HG02642 (cell line): ENCODE data around the gene CTDSP2.

Source experiments
- ATAC-seq: cut with Tn5 transposase; IDR thresholded peaks from one replicate; pipeline ENCODE4 v1.9.1; 2021; ENCODE audit warnings: mild to moderate bottlenecking; ENCODE audit not compliant: unreplicated experiment, poor library complexity

CTDSP2 gene

DNA sequence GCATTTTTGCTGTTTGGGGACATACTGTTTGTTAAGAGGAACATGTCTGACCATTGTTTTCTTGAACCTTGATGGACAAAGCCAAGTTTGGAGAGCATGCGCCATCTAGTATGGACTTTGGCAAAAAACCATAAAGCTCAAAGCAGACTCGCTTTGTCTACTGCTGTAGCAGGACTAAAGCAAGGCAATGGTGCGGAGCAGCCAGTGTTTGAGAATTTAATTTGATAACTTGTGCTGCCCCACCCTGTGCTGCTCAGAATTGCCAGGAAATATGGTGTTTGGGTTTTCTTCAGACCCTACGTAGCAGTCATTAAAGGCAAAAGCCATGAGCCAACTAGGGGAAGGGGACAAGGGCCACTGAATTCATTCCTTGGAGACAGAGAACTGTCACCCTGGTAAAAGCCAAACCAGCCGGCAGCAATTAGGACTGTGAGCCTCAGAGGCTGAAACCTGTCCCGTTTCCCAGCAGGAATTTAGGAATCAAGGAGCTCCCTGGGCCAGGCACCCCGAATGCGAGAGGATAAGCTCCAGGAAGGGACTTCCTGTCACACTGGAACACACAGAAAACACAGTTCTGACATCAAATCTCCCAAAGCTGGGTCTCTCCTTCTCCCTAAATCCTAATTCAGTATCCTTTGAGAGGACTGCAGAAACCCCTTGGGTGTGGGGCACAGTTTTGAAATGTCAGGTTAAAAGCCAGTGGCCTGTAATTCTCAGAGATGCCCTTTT lies 29.1 kb downstream of the CTDSP2 start:
- ATAC-seq: no peak

- no peak for ATAC-seq
Measured at GRCh38 chr12:57816855-57817151, 29.7 kb downstream of the CTDSP2 start.

DNA sequence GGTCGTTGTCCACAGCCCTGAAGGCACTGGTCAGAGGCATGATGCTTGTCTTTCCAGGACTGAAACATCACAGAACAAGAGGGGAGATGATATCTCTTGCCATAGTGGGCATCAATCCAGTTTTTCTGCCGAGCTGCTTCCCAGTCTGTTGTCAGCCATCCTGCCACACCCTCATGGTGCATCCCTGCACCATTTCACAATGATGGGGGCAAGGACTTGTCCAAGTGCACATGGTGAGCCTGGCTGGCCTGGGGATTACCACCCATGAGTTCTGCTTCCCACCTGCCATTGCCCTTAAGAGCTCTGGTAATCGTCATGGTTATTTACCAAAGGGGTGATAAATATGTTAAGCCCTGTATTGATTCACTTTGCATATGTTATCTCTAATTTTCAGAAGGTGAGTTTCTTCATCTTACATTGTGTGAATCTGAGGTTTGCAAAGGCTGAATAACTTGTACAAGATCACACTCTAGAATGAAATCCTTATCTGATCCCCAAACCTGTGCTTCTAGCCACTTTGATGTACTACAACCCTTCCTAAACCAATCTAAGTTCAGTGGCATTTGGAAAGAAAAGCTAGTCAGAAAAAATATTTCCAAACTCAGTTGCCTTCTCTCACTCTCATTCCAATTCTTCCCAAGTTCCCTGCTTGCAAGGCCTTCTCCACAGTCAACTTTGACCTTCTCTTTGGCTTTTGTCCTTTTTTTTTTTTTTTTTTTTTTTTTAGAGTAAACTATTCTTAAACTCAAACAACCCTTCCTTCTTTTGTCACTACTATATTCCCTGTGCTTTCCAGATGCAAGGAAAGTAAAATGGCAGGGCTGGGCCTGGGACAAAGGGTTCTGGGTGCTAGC lies 30.3 kb downstream of the CTDSP2 start:
- no peak for ATAC-seq

DNA sequence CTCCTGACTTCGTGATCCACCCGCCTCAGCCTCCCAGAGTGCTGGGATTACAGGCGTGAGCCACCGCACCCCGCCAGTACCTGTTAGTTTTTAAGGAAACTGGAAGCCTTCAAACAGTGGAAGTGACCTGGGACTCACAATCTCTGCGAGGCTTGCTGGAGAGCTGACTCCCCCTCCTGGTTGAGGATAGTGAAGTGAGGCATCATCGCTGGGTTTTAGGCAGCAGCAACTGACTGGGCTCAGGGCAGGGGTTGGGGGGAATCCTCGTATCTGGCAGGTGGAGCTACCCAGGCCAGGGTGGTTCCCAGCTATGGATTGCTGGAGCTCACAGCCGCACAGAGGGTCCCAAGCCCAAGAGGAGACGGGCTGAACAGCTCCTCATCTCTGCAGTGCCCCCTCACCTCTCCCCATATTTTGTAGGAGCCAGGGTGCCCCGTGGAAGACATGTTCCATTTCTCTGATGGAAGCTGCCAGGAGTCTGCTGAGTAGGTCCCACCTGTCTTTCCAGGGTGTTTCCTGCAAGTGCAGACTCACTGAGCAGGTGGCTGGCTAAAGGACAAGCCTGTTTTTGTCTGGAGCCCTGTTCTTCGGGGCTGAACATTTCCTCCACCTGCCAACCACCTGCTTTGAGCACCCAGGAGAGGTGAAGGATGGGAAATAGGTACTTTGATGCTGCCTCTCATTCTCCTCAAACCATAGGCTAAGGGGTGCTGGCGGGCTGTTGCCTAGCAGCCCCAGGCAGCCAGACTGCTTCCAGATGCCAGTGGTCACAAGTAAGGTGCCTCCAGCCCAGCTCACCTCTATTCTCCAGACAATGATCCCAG lies 31.1 kb downstream of the CTDSP2 start:
- no peak for ATAC-seq

DNA sequence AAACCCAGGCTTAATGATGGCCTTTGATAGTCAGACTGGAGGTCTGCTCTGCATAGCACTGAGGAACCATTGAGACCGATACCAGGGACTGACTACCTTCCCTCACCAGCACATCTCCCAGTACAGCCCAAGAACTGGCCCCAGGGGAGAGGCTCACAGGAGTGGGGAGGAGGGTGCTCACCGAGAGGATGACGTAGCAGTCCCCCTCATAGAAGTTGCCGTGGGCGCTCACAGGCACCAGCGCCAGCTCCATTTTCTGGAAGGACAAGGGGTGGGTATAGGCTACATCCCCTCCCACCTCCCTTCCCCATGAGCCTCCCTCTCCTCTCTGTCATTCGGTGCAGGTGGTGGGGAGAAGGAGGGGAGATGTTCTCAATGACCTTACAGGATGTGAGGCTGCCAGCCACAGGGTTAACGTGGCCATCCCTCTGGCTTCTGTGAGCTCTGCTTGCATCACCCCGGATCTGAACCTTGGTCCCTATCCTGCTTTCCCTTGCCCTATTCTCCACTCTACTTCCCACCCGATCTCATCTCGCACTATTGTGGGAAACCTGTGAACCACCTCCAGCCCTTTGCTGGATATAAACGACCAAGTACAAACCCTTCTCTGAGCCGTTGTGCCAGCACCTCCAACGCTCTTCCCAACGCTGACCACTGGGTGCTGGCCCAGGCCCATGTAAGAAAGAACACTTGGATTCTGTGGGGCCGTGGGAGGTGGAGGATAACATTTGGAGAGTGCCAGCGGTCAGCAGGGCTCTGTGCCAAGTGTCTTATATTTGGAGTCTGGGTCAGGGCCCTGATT lies 32.4 kb downstream of the CTDSP2 start:
- no peak for ATAC-seq

DNA sequence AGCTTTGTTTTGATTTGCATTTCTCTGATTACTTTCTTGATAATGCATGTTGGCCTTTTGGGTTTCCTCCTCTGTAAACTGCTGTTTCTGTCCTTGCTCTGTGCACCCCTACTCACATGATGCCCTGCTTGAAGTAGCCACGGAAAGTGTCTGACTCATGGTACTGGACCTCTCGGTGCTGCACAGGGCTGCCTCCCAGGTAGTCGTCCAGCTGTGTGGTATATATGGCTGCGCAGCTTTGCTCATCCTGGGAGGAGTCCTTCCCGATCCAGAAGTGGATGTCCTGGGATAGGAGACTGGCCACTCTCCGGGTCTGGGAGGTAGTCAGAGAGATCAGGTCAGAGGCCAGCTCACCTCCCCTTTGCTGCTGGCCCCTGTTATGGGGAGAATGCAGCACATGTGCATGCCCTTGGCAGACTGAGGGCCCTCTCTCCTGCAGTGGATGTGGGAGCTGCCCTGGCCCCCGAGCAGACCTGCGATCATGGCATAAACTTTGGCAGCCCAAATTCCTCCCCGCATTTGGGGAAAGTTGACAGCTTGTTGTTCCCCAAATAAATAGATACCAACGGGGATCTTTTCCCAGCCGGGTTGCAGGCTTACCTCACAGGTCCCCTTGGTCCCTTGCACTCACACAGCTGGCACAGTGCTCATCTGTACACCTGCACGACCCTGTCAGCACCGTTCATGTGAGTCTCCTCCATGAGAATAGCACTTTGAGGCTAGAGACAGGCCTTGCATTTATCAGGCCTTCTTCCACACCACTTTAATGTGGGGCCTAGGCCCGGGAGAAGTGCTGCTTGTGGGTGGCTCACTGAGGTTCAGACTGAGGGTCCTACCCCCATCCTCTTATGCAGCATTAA lies 33.2 kb downstream of the CTDSP2 start:
- no peak for ATAC-seq

DNA sequence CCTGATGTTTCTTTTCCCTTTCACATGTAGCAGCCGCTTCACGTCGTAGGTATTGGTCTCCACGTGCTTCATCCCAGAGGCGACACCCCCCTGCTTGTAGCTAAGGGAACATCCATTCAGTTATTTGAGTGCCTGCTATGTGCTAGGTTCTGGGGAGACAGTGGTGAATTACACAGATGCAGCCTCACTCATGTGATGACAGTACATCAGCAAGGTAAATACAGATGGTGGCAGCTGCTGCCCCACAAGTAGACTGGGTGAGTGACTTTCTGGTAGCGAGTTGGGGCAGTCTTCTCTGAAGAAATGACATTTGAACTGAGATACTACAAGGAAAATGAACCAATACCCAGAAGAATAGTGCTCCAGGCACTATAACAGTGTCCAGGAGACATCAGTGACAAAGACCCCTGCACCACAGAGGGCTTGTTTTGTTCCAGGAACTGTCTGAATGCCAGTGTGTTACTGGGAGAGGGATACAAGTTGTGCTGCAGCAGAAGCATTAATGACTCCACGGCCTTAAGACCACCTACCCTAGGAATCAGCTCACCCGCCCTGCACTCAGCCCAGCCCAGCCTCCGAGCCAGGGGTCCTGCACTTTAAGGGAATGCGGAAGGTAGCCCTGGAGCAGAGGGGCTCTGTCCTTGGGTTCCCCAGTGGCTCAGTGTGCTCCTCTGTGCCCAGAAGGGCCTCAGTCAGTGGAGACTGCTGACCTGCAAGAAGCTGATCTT lies 35.3 kb downstream of the CTDSP2 start:
- ATAC-seq: no peak

- no peak for ATAC-seq
Measured at GRCh38 chr12:57810450-57810849, 36.1 kb downstream of the CTDSP2 start.

GRCh38 chr12:57809425-57809824 lies 37.1 kb downstream of the CTDSP2 start:
- no peak for ATAC-seq

DNA sequence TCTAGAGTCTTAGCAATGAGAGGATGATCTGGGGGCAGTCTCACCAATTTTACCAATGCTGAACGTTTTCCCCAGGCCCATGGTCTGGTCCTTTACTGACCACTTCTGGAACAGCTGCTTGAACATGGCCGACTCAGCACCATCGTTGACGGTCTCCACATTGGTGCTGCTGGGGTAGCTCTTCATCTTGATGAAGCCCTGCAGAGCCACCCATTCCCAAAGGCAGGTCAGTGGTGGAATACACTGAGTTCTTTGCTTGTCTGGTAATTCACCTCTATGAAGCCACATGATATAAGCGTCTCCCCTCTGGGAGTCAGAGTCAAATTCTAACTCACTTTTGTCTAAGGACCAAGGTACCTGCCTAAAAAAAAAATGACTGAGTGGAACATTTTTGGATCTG lies 38.2 kb downstream of the CTDSP2 start:
- no peak for ATAC-seq

DNA sequence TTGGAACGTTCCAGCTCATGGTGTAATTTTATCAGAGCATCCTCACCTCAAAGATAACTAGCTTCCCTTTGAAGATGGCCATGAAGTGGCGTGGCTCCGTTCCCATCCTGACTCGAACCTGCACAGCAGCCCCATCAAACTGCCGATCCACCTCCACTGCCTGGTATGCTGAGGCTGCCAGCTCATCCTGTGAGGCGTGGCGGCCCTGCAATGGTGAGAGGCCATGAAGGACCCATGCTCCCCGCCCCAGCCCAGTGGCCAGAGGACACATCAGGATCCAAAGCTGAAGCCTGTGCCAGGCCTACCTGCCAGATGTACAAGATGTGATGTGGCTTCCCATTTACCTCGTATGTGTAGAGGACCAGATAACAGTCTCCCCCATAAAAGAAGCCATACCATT lies 39.2 kb downstream of the CTDSP2 start:
- ATAC-seq: no peak

GRCh38 chr12:57806677-57807076 lies 39.9 kb downstream of the CTDSP2 start:
- no peak for ATAC-seq

- ATAC-seq: no peak
Measured at GRCh38 chr12:57803319-57803893, 43.1 kb downstream of the CTDSP2 start.

- ATAC-seq: no peak
Measured at GRCh38 chr12:57802607-57803006, 43.9 kb downstream of the CTDSP2 start.

- no peak for ATAC-seq
Measured at GRCh38 chr12:57800965-57801364, 45.6 kb downstream of the CTDSP2 start.

GRCh38 chr12:57797933-57798332 lies 48.6 kb downstream of the CTDSP2 start:
- ATAC-seq: no peak

DNA sequence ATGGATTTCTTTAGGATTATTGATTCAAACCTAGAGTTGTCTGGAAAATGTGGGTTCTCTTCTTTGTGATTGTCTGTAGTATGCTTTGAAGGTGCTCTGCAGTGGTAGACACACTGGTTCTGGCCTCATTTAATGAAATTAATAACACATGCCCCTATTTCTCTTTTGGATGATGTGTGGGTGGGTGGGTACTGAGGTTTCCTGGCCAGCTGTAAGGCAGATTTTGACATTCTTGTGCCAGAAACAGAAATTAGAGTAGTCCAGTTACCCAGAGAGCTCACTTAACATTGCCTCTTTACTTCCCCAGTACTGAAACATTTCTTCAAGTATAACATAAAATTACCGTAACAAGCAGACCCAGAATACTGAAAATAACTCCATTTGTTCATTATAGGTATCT lies 49.5 kb downstream of the CTDSP2 start:
- ATAC-seq: no peak

DNA sequence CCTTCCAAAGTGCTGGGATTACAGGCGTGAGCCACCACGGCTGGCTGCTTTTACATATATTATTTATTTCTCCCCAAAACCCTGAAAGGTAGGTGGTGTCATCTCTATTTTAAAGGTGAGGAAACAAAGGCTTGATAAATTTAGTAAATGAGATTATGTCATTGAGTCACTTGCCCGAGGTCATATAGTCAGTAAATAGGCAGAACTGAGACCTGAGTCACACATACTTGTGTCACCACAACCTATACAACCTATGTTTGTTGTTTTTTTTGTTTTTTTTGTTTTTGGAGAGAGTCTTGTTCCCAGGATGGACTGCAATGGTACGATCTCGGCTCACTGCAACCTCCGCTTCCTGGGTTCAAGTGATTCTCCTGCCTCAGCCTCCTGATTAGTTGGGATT lies 51.2 kb downstream of the CTDSP2 start:
- ATAC-seq: no peak
